Body of pancreas (tissue), 4 donors: ENCODE data around the gene CSTB.

Experiments used
- POLR2A ChIP-seq, 3 donors: fragments of 450-650 bp; IDR thresholded peaks; one replicate each; pipeline ENCODE4 v1.6.1; 2016; ENCODE audit warnings: antibody characterized with exemption in 3 of 3, mild to moderate bottlenecking in 2 of 3
- TF ChIP-seq, protein P1 (sequence below), 7 experiments: fragments of 450-650 bp in 4 of 7; fragments of 200-600 bp in 3 of 7; sonication (generic) in 3 of 7; IDR thresholded peaks; one replicate each; pipeline ENCODE4 v1.5.1; 2016 to 2019; ENCODE audit warnings: antibody characterized with exemption in 7 of 7

DNA sequence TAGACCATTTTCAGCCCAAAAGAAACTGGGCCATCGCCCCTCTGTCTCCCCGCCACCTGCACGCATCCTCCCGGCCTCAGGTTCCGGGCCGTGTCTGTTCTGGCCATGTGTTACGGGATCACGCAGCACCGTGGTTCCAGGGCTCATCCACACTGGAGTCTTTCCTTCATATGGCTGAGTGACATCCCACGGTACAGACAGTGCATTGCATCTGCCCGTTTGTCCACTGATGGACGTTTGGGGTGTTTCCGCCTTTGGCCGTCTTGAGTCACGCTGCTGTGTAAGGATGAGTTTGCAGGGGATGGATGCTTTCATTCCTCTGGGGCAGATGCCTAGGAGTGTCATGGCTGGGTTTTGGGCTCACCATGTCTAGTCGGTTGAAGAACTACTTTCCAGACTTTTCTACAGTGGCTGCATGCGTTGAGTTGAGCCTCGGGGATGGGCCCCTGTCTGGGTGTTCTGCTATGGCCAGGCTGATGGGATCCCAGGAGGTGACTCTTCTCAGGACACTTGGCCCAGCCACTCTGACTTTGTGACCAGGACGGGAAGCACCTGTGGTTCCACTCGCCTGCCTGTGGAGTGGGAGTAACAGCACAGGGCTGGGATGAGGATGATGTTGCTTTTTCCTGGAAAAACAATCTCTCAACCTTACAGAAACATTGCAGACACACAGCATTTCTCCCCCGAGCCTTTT, 30.1 kb upstream of the CSTB start:
- TF ChIP-seq, protein P1, sequence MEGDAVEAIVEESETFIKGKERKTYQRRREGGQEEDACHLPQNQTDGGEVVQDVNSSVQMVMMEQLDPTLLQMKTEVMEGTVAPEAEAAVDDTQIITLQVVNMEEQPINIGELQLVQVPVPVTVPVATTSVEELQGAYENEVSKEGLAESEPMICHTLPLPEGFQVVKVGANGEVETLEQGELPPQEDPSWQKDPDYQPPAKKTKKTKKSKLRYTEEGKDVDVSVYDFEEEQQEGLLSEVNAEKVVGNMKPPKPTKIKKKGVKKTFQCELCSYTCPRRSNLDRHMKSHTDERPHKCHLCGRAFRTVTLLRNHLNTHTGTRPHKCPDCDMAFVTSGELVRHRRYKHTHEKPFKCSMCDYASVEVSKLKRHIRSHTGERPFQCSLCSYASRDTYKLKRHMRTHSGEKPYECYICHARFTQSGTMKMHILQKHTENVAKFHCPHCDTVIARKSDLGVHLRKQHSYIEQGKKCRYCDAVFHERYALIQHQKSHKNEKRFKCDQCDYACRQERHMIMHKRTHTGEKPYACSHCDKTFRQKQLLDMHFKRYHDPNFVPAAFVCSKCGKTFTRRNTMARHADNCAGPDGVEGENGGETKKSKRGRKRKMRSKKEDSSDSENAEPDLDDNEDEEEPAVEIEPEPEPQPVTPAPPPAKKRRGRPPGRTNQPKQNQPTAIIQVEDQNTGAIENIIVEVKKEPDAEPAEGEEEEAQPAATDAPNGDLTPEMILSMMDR (IDR thresholded peaks at IDR 0.05), result no peak
- TF ChIP-seq POLR2A (IDR thresholded peaks at IDR 0.05), result no peak
